Measurements from ENCODE around the gene MAPRE3.
"Not testable (repeated sequence)": the region's sequence is repeated elsewhere in the genome, so short reads cannot be mapped to it uniquely, and the experiment has no call there.

MAPRE3 gene

DNA sequence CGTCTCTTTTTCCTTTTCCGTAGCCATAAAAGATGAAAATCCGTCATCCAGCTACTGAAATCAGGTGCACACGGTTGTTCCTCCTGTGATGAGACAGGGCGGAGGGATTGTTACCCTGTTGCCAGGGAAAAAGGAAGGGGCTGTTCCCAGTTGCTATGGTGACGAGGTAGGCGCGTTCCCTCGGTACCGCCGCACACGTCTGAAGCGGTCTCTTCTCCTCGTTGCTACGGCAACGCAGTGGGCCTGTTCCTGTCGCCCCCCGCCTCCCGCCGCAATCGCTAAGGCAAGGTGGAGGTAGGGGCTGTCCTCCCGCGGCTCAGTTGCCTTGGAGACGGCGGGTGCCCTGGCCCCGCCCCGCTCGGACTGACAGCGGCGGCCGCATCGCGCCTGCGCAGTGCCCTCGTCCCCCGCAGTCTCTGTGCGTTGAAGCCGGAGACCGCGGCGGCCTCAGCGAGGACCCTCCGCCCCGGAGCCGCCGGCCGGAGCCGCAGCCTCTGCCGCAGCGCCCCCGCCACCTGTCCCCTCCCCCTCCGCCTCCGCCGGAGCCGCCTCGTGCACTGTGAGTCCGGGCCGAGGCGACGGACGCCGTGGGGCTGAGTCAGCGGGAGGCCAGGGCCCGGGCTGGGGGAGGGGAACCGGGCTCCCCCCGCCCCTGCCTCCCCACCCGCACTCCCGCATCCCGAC is at the start of gene MAPRE3:
Gene MAPRE3 (plus strand): TSS at position 394 of the 684 bp plus-strand sequence. CDS start 51,582 bp downstream, outside the sequence.
- peak; percentile 60 to 69 for DNase-seq (ENCODE audit: low read depth in 2 of 2)

DNA sequence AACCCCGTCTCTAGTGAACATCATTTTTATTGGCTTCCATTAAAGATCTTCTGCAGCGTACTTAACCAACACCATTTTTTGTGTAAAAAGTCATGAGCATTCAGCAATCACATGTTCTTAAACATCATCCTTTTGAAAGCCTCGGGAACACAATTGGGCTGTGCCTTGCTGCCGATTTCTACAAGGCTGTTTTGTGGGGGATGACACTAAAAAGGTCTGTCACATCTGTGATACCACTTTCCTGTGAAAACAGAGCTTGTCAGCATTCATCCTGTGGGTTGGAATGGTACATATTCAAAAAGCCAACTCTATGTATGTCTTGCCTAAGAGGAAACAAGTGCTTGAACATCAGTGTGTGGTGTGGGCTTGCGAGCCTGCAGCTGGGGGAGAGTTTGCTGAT is 49.1 kb upstream of the MAPRE3 start:
- no peak for DNase-seq (ENCODE audit: low read depth in 2 of 2)

DNA sequence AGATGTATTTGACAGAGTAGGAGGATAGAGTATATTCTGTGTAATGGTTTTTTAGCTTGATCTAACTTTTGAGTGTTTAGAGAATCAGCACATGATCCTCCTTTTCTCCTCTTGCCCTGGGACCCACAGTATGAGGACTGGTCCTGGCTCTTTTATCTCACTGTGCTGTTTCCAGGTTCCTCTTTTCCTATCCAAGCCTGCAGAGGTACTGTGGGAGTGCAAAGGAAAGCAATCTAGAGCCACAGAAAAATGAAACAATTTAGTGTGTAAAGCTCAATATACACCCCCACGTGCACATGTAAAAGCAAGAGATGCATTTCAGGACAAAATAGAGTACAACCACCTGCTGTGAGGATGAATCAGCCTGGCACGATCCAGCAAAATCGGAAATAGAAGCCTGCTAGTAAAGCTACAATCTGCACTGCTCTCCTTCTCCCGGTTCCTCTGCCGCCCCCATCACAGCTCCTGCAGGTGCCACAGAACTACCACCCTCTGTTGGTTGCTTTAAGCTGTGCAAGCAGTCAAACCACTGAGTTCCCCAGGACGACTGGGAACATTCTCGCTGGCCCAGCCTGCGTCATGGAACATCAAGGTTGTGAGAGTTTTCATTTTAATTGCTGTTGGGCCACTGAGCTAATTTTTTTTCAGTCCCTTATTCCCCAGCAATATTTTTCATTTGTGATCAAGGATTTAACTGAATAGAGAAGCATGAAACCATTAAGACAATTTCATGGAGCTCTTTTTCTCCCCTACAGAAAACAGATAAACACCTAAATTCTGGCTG is 47.8 kb upstream of the MAPRE3 start:
- peak; percentile 9 to 14 for DNase-seq (ENCODE audit: low read depth in 2 of 2)

DNA sequence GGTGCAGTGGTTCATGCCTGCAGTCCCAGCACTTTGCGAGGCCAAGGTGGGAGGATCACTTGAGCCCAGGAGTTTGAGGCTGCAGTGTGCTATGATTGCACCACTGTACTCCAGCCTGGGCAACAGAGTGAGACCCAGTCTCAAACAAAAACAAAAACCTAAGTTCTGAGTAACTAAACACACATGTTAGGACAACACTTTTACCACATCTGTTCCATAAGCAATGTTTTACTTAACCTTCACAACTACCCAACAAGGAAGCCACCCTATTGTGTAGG is 47.3 kb upstream of the MAPRE3 start:
- not testable (repeated sequence) for DNase-seq (ENCODE audit: low read depth in 2 of 2)

DNA sequence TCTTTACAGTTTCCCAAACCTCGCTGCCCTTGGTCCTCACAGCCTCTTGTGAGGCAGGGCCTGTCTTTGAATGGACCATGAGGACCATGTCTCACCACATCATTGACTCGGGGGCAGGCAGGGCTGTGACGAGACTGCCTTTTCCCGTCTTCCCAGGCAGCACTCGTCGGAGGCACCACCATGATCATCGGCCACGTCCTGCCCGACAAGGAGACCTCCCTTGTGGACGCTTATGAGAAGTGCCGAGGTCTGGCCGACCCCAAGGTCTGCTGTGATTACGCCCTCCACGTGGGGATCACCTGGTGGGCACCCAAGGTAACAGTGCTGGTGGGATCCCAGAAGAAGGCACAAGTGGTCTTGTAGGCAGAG is 45.7 kb upstream of the MAPRE3 start:
- no peak for DNase-seq (ENCODE audit: low read depth in 2 of 2)

DNA sequence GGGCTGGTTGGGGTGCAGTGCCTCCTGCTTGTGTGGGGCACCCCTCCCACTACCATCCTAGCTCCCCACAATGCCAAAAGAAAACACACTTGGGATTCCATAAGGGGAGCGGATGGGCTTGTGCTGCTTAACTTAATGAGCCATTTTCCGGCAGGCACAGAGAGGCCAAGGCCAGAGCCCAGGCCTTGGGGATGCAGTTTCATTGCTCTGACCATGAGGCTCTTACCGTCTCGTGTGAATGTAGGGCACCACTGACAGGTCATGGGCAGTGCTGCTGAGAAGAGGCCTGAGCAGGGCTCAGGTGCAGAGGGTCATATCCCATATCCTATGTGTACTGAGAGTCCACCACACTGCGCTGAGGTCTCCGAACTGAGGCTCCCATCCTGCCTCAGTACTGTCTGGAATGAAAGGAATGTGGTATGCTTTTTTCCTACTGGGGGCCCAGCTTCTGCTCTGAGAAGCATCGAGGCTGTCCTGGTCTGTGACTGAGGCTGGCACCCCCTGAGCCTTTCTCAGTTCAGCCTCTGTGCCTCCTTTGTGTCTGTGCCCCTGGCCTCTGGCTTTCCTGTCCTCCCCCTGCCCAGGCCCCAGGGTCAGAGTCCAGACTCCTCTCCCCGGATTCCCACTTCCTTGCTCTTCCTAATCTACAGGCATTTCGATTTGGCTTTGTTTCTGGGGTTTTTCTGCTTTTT is 45.2 kb upstream of the MAPRE3 start:
- no peak for DNase-seq (ENCODE audit: low read depth in 2 of 2)

DNA sequence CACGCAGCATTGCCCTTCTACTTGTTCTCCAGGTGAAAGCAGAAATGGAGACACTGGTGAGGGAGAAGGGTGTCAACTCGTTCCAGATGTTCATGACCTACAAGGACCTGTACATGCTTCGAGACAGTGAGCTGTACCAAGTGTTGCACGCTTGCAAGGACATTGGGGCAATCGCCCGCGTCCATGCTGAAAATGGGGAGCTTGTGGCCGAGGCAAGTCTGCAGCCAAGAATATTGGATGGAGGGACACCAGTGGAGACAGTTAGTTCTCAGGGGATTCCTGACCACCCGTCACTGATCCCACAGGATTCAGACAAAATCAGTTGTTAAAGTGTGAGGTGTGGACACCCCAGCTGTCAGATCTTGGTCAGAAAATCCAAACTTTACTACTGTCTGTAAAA is 43.2 kb upstream of the MAPRE3 start:
- DNase-seq (ENCODE audit: low read depth in 2 of 2): no peak

DNA sequence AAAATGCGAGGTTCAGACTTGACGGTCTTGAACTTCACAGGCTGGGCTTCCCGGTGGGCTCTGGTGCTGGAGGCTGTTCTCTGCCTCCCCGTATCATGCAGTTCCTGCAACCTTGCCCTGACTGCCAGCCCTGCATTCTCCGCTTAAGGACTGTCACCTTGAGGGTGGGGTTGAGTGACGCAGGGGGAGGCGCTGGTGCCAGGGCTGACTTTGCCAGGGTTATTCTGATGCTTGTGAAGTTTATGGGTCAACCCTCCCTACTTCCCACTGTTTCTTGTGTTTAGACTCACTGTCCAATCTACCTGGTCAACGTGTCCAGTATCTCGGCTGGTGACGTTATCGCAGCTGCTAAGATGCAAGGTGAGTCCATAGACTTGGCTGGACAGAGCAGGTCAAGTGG is 37.5 kb upstream of the MAPRE3 start:
- no peak for DNase-seq (ENCODE audit: low read depth in 2 of 2)

DNA sequence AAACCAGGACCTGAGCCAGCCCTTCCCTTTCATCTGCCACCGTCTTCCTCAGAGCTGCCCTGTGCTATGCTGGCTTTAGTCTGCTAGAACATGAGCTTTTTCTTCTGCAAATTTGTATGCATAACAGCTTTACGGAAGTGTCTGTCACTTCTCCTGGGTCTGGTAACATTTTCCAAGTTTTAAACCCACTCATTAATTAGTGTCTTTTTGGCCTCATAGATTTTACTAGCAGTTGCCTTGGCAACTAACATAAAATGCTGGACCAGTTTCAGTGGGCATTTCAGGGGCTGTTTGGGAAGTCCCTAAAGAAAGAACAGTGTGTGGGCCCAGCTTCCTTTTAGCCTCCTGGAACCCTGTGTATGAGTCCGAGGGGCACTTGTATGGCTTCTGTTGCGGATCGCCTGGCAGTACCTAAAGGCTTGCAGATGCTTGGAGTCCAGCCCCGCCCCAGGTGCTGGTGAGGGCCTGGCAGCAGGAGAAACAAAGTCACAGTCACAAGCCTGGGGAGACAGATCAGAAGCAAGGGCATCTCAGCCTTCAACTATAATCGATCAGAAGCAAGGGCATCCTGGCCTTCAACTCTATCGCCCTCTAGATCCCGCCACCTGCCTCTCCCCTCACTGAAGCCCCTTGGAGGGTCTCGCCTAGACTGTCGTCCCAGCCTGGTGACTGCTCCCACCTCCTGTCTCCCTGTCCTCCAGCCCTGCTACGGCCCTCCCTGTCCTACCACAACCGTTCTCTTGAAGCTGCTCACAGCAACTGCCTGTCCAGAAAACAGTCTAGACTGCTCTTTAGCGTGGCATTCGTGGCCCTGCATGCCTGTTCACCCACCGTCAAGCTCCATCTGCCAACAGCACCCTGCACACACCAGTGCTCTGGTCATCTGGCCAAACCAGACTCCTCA is 36.8 kb upstream of the MAPRE3 start:
- no peak for DNase-seq (ENCODE audit: low read depth in 2 of 2)

DNA sequence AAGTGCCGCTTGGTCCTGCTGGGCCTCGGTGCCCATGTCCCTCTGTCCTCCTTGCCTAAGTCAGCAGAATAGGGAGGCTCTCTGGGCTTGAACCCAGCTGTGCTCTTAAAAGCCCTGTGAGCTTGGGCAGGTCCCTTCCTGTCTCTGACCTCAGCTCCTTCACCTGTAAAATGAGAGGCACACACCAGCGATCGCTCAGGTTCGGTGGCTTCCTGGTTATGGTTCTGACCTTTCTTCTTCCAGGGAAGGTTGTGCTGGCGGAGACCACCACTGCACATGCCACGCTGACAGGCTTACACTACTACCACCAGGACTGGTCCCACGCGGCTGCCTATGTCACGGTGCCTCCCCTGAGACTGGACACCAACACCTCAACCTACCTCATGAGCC is 36.1 kb upstream of the MAPRE3 start:
- DNase-seq (ENCODE audit: low read depth in 2 of 2): no peak

DNA sequence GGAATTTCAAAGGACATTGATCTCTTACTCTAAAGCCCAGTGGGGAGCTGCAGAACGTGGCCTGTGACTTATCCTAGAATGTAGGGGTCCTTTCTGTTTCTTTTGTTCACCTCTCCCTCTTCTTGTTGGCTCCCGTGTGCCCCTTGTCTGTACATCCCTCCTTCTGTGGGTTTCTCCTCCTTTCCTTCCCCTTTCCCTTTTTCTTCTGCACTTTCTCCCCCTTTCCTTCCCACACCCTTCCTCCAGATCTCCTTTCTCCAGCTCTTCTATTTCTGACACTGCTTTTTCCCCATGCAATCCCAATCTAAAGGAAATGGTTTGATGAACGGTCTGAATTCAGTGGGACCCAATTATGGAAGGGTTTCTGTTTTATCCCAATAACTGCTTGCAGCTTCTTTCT is 35.5 kb upstream of the MAPRE3 start:
- DNase-seq (ENCODE audit: low read depth in 2 of 2): no peak

DNA sequence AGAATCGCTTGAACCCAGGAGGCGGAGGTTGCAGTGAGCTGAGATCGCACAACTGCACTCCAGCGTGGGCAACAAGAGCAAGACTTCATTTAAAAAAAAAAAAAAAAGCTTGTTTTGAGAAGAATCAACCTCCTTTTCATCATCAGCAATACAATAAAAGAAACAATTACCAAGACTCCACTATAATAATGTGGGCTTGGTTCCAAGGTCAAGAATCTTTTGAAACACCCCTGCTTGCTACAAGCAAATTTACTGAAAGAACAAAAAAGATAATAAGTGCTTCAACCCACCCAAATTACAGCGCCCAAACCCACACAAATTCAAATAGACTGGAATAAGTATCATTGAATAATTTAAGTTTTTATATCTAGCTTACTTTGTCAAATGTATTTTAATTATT is 33.6 kb upstream of the MAPRE3 start:
- no peak for DNase-seq (ENCODE audit: low read depth in 2 of 2)

DNA sequence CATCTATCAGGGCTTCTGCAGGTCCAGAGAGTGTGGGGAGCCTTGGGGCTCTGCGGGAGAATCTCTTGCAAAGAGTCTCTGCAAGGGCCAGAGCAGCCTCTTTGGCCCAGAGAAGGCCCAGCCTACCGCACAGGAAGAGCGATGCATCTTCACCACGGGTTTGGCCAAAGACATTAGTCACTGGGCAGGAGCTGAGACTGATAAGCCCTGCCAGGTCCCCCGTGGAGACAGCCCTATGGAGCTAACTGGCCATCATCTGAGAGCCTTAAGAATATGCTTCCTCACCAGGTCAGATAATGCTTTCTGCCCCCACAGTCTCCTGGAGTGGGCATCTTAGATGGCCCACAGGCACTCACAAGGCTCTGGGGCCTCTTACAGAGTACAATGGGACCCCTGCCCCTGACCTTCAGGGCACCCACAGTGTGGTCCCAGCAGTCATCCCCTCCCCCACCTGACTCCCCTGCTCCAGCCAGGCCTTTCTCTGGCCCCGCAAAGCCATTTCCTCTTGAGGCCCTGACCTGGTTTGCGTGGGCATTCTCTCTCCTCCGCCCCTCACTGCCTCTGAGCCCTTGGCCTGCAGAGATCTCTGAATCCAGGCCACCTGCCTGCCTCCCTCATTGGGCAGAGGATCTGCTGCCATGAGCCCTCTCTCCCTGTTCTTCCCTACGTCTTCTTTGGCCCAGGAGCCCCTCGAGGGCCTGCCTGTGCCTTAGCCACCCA is 31.9 kb upstream of the MAPRE3 start:
- DNase-seq (ENCODE audit: low read depth in 2 of 2): no peak

DNA sequence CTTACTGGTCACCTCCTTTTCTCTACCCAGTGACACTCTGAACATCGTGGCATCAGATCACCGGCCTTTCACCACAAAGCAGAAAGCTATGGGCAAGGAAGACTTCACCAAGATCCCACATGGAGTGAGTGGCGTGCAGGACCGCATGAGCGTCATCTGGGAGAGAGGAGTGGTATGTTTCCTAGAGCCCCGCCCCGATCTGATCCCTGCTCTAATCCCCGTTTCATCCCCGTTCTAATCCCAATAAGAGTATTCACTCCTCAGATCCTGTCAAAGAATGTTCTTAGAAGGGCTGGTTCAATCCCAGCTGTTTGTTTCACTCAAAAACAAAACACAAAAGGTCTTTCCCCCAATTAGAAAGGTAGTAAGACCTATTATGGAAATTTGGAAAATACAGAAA is 30.4 kb upstream of the MAPRE3 start:
- no peak for DNase-seq (ENCODE audit: low read depth in 2 of 2)

DNA sequence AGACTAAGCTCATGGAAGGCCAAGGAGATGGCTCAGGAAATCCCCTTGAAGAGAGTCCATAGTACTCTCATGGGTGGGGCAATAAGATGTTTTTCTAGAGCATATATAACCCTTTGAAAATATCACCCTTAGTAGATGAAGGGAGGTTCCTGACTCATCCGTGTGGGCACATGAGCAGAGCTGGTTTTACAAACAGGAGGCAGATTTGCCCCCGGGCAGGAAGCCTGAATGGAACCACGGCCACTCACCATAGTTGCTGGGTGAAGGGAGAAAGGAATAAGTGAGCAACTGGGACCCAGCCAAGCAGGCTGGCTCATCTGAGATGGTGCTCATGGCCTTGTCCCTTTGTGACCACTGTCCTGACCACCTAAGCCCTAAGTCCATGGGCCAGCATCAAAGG is 29.0 kb upstream of the MAPRE3 start:
- DNase-seq (ENCODE audit: low read depth in 2 of 2): no peak

DNA sequence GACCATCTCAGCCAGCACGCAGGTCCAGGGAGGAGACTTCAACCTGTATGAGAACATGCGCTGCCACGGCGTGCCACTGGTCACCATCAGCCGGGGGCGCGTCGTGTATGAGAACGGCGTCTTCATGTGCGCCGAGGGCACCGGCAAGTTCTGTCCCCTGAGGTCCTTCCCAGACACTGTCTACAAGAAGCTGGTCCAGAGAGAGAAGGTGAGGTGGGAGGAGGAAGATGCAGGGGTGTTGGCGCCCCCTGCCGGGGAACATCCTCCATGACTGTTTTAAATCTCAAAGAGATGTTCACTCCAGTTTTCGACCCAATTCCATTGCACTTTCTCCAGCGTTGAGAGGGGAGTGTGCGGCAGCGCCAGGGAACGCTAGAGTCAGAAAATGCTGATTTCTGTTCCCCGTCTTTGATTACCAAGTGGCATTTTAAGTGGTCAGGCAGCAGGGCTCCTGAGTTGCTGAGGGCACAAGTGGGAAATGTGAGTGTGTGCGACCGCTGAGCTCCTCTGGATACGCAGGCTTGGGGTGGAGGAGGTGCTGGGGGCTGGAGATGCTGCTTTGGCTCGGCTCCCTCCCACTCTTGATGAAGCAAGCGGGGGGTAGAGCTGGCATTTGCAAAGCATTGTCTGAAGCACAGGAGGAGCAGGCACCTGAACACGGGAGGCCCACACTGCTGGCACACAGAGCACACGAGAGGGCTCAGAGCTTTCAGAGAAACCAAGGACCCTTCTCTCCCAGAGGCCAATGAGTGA is 27.7 kb upstream of the MAPRE3 start:
- DNase-seq (ENCODE audit: low read depth in 2 of 2): peak; percentile 37 to 46

DNA sequence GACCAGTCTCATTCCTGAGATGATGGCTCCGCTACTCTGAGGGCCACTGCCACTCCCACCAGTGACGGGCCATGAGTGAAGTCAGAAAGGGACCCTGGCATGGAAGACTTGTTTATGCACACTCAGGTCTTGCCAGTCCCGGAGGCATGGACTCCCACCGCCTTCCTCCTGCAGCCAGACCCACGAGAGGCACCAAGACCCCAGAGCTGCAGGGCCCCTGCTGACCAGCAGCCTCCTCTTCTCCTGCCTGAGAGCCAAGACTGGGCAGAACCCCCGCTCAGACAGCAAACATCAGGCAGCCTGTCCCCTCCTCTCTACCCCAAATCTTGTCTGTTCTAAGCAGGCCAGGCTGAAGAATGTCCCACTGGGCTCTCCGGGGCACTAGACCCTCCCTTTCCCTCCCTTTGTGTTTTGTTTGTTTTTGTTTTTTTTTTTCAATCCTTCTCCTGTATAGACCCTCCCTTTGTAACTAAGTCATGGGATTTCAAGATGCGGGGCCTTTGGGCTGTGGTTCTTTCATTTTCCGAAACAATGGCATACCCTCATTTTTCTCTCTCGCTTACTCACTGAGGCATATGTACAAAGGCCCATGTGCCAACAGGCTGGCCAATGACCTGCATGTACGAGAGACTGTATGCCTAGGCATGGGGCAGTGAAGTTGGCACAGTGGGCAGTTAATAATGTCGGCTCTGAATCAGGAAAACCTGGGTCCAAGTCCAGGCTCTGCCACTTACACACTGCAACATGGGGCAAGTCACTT is 24.3 kb upstream of the MAPRE3 start:
- DNase-seq (ENCODE audit: low read depth in 2 of 2): no peak

DNA sequence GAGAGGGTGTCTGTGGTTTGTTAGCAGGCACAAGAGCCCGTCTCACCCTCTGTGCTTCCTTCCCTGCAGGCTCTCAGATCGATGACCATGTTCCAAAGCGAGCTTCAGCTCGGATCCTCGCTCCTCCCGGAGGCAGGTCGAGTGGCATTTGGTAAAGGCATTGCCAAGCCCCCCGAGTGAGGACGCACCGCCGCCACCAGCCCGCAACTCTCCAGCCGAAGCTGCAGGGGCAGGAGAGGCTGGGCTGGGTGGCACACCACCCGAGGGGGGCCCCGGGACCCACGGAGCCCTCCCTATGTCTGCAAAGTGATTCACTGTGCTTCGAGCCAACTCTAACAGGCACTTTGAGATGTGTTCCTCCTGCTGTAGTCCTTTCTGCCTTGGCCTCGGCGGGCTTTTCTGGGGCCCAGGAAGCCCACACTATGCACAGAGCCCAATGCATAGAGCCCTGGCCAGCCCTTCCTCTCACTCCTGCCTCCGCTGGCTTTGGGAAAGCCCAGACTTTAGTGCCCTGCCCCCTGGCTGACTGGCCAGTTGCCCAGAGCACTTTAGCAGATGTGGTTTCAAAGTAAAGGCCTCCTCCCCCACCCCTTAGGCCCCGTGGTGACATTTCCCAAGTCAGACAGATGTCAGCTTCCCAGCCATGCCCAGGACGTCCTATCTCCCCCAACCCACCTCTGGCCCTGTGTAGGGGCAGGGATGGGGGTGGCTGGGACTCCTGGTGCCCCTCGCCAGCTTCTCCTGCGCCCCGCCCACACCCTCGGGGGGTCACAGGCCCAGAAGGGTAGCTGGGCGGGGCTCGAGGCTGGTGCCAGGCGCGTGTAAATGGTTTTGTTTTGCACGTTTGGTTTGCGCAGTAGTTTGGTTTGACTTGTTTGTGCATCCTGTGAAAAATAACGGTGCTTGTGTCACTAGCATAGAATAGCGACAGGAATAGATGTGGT is 23.3 kb upstream of the MAPRE3 start:
- DNase-seq (ENCODE audit: low read depth in 2 of 2): no peak

DNA sequence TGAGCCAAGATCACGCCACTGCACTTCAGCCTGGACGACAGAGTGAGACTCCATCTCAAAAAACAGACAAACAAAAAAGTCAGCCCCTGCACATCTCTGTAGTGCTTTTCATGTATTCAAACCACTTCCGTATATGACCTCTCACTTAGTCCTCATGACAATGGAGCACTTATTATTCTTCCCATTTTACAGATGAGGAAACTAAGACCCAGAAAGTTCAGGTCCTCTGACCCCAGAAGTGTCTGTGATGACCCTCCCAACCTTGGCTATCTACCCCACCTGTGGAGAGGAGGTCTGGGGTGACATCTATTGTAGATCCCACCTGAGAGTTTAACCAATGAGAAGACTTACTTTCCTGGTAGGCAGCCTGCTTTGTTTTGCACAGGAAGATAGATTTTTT is 21.6 kb upstream of the MAPRE3 start:
- DNase-seq (ENCODE audit: low read depth in 2 of 2): no peak

Data from stimulated activated CD8-positive, alpha-beta memory T cell treated with anti-CD3 and anti-CD28 coated beads, Interleukin-2, amount 100 ng/mL, for 48 hours (primary cell).